ENCODE measurements around the gene ARVCF. TPM values are rescaled to one million over a fixed set of nuclear protein-coding genes. Genes with fewer than 3 reads are reported as not detected.

The ARVCF gene
- total RNA-seq, 1 experiment from 2014 or later: 12.0 TPM

DNA sequence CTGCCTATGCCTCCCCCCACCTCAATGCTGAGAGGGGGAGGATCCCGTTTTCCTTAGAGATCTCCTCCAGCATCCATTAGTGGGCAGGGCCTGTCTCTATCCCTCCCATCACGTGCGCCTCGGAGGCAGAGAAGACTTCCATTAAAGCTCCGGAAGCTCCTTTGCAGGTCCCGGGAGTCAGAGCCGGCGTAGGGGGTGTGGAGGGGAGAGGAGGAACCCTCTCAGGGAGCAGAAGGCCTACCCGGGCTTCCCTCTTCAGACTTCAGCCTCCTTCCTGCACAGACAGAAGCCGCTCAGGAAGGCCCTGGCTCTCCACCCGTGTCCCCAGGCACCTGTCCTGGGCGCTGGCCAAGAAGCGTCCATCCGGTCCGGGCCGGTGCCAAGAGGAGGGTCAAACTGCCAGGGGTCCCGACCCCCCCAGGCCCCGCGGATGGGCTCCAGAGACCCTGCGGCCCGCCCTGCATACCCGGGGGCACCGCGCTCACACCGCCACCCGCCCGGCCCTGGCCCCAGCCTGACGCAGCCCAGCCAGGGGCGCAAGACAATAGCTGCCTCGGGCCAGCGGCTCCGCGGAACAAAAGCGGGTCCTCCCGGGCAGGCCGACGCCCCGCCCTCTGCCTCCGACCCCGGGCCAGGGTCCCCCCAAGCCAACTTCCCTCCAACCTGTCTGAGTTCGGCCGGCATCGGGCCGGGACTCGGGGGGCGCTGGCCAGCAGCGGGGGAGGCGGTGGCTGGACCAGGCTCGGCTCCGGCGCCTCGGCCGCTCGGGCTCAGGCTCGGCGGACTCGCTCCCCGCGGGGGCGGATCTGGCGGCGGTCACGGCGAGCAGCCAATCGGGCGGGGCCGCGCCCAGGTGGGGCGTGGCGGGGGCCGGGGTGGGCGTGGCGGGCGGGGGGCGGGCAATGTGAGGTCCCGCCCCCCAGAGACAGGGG lies 29.9 kb downstream of the ARVCF start:
- no TSS peak for BruUV-seq (replicated peaks)
- H3K27me3 Mint-ChIP-seq (ENCODE audit: insufficient read depth, unreplicated experiment): no peaks in the 10 kb centered on the region
- peak in 1 of 2 experiments; percentile 80 for DNase-seq
- no peaks in the 10 kb centered on the region for H3K27me3 ChIP-seq (replicated peaks; ENCODE audit: control insufficient read depth, insufficient read depth, low read length)
- peak overlapping the region; percentile 40 for H3K4me3 Mint-ChIP-seq (ENCODE audit: unreplicated experiment)
- ChIA-PET CTCF (no interaction called here), POLR2A (interaction anchor here (0.5 to 0.6 kb wide), 2 partner anchors 24 to 35 kb away, joined by 3 to 4 read pairs; no protein-coding TSS in a partner anchor)
- H3K9me3 ChIP-seq: no peaks in the 10 kb centered on the region
- no peaks in the 10 kb centered on the region for H3K4me1 ChIP-seq
- H3K4me1 Mint-ChIP-seq (ENCODE audit: low read depth, unreplicated experiment): no peaks in the 10 kb centered on the region
- H3K36me3 ChIP-seq (ENCODE audit: control insufficient read depth, insufficient read depth, low read length): no peaks in the 10 kb centered on the region
- no peaks in the 10 kb centered on the region for H3K36me3 Mint-ChIP-seq (ENCODE audit: insufficient read depth, unreplicated experiment)
- no peak overlapping the region for H3K27ac Mint-ChIP-seq (ENCODE audit: unreplicated experiment)
- intact Hi-C loops (cut with micrococcal nuclease; ENCODE audit: unreplicated experiment): no loop called here
- peak overlapping the region; percentile 50 for H3K4me3 ChIP-seq (ENCODE audit: low read depth, low read length)
- H3K9me3 Mint-ChIP-seq (ENCODE audit: unreplicated experiment): no peaks in the 10 kb centered on the region
- TF ChIP-seq, protein P1, sequence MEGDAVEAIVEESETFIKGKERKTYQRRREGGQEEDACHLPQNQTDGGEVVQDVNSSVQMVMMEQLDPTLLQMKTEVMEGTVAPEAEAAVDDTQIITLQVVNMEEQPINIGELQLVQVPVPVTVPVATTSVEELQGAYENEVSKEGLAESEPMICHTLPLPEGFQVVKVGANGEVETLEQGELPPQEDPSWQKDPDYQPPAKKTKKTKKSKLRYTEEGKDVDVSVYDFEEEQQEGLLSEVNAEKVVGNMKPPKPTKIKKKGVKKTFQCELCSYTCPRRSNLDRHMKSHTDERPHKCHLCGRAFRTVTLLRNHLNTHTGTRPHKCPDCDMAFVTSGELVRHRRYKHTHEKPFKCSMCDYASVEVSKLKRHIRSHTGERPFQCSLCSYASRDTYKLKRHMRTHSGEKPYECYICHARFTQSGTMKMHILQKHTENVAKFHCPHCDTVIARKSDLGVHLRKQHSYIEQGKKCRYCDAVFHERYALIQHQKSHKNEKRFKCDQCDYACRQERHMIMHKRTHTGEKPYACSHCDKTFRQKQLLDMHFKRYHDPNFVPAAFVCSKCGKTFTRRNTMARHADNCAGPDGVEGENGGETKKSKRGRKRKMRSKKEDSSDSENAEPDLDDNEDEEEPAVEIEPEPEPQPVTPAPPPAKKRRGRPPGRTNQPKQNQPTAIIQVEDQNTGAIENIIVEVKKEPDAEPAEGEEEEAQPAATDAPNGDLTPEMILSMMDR (IDR thresholded peaks at IDR 0.05; ENCODE audit: insufficient read depth in 1 of 2, low read depth in 1 of 2, low read length in 1 of 2, severe bottlenecking in 1 of 2, unreplicated experiment in 1 of 2): no peak

DNA sequence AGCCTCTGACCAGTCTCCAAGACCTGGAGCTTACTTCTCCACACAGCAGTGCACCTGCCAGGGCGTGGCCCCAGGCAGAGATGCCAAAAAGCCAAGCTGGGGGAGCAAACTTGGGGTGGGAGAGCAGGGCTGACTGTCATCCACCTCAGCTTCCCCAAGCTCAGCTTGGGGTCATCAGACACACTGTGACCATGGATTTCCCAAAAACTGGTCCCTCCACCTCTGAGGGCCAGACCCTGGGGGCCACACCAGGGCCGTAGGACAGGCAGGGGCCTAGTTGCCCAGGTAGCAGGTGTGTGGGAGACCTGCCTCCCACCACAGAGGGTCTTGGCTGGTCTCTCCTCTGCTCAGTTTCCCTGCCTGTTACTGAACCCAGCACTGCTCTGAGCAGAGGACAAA lies 30.6 kb downstream of the ARVCF start:
- ChIA-PET POLR2A (interaction anchor here (0.5 kb wide), 1 partner anchor 23 kb away, joined by 4 read pairs; no protein-coding TSS in a partner anchor), CTCF (no interaction called here)
- intact Hi-C loops (cut with micrococcal nuclease; ENCODE audit: unreplicated experiment): no loop called here

More for the DNA sequence above, 30.6 kb downstream of the ARVCF start:
- DNase-seq: no peak
- no TSS peak for BruUV-seq (replicated peaks)
- Histone ChIP-seq H3K4me1 (no peaks in the 10 kb centered on the region), H3K36me3 (ENCODE audit: control insufficient read depth, insufficient read depth, low read length) (no peaks in the 10 kb centered on the region), H3K27me3 (replicated peaks; ENCODE audit: control insufficient read depth, insufficient read depth, low read length) (no peaks in the 10 kb centered on the region), H3K4me3 (ENCODE audit: low read depth, low read length) (peak overlapping the region; percentile 50; the same call in 1 of the 2 replicates), H3K9me3 (no peaks in the 10 kb centered on the region)
- Mint-ChIP-seq H3K27ac (ENCODE audit: unreplicated experiment) (no peak overlapping the region), H3K27me3 (ENCODE audit: insufficient read depth, unreplicated experiment) (no peaks in the 10 kb centered on the region), H3K4me1 (ENCODE audit: low read depth, unreplicated experiment) (no peaks in the 10 kb centered on the region), H3K36me3 (ENCODE audit: insufficient read depth, unreplicated experiment) (no peaks in the 10 kb centered on the region), H3K9me3 (ENCODE audit: unreplicated experiment) (no peaks in the 10 kb centered on the region), H3K4me3 (ENCODE audit: unreplicated experiment) (peak overlapping the region; percentile 40)
- TF ChIP-seq, protein P1 (IDR thresholded peaks at IDR 0.05; ENCODE audit: insufficient read depth in 1 of 2, low read depth in 1 of 2, low read length in 1 of 2, severe bottlenecking in 1 of 2, unreplicated experiment in 1 of 2): no peak

Measured in Caco-2 (cell line).